Fibroblast of lung (primary cell): ENCODE results near the gene PRLR.

Experiments
- CTCF ChIP-seq, 2 donors: IDR thresholded peaks in 1 of 2; conservative IDR thresholded peaks in 1 of 2; 1 replicate in 1 of 2; 2 replicates in 1 of 2; pipeline ENCODE4 v1.5.1; 2011 to 2012; ENCODE audit warnings: low read length in 2 of 2, control low read depth in 1 of 2, inconsistent platforms in 1 of 2, low read depth in 1 of 2, mild to moderate bottlenecking in 1 of 2
- EZH2 ChIP-seq: IDR thresholded peaks from 2 replicates; pipeline ENCODE4 v1.5.1; 2012; ENCODE audit warnings: low read length, control low read depth, mild to moderate bottlenecking; ENCODE audit errors: missing control alignments

GRCh38 chr5:35227720-35228119, 2.6 kb downstream of the PRLR start:
- TF ChIP-seq CTCF (conservative IDR thresholded peaks at IDR 0.05 in 1 of 2, IDR thresholded peaks at IDR 0.05 in 1 of 2; ENCODE audit: low read depth in 1 of 2, low read length in 2 of 2): no peak
- no peak for TF ChIP-seq EZH2
